Breast epithelium (tissue), 3 donors: ENCODE measurements around the gene PRR7.
A peak's percentile ranks its signal among the peaks of the same experiment; 100 is the strongest.

ENCODE experiments used
- POLR2A ChIP-seq: fragments of 450-650 bp; IDR thresholded peaks from one replicate; pipeline ENCODE4 v1.6.1; 2016; ENCODE audit warnings: antibody characterized with exemption, mild to moderate bottlenecking, moderate library complexity
- TF ChIP-seq, protein P1 (sequence below), 3 donors: fragments of 450-650 bp; IDR thresholded peaks; one replicate each; pipeline ENCODE4 v1.5.1; 2016 to 2017; ENCODE audit warnings: antibody characterized with exemption in 3 of 3, mild to moderate bottlenecking in 3 of 3, moderate library complexity in 3 of 3

DNA sequence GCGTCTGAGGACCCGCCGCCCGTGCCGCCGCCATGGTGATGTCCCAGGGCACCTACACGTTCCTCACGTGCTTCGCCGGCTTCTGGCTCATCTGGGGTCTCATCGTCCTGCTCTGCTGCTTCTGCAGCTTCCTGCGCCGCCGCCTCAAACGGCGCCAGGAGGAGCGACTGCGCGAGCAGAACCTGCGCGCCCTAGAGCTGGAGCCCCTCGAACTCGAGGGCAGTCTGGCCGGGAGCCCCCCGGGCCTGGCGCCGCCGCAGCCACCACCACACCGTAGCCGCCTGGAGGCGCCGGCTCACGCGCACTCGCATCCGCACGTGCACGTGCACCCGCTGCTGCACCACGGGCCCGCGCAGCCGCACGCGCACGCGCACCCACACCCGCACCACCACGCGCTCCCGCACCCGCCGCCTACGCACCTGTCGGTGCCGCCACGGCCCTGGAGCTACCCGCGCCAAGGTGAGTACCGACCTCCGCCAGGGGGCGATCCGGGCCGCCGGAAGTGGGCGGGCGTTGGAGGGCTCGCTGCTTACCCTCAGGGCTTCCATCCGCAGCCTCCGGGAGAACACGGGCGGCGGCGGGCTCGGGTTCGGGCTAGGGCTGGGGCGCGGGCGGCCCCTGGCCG, 8.5 kb downstream of the PRR7 start:
- TF ChIP-seq, protein P1, sequence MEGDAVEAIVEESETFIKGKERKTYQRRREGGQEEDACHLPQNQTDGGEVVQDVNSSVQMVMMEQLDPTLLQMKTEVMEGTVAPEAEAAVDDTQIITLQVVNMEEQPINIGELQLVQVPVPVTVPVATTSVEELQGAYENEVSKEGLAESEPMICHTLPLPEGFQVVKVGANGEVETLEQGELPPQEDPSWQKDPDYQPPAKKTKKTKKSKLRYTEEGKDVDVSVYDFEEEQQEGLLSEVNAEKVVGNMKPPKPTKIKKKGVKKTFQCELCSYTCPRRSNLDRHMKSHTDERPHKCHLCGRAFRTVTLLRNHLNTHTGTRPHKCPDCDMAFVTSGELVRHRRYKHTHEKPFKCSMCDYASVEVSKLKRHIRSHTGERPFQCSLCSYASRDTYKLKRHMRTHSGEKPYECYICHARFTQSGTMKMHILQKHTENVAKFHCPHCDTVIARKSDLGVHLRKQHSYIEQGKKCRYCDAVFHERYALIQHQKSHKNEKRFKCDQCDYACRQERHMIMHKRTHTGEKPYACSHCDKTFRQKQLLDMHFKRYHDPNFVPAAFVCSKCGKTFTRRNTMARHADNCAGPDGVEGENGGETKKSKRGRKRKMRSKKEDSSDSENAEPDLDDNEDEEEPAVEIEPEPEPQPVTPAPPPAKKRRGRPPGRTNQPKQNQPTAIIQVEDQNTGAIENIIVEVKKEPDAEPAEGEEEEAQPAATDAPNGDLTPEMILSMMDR (IDR thresholded peaks at IDR 0.05): peak; percentile 46 to 68 (median 59)
- no peak for TF ChIP-seq POLR2A
